ENCODE measurements around the gene RANBP3.

The RANBP3 gene

DNA sequence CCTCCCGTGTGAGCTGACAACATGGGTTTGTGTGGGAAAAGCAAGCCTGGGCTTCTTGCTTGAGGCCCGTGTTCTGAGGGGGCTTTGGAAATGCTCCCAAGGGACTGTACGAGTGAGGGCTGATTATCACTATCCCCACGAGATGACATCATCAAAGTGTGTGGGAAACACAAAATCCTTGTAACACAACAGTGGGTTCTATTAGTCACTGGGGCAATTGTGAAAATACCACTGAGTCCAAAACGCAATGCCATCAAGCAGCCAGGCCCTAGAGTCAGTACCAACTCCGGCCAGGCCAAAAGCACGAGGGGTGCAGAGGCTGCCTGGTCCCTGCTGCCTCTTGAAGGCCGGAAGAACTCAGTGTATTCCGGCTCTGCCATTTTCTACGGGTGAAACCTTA lies 34.3 kb downstream of the RANBP3 start:
- DNase-seq: no peak

DNA sequence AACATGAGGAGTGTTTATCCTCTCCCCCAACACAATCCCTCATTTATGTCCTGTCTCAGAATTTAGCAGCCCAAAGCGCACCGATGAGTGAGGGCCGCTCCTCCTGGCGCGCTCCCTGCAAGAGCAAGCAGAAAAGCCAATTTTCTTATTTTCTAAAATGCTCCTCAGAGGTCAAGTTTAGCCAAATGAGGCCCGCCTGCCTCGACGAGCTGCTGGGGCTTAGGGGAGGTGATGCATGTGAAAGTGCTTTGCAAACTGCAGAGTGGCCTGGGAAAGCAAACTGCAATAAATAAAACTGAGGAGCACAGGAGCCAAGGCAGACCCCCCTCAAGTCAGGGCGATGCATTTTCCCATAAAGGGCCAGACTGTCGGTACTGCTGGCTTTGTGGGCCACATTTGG lies 34.9 kb downstream of the RANBP3 start:
- no peak for DNase-seq

DNA sequence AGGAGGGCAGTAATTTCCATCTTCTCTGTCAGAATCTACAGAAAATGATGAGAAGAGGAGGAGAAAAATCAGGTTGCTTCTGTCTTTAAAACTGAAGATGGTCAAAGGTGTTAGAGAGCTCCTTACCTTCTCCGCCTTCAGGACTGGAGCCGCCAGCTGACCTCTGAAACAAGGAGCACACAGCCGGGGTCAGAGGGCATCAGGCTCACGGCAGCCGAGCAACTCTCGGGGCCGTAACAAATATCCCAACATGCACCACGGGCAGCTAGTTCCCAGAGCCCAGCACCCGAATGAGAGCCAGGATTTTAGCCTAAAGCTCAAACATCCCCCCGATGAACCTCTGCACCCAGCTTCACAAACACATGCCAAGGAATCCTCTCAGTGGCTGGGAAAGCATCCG lies 36.3 kb downstream of the RANBP3 start:
- no peak for DNase-seq

DNA sequence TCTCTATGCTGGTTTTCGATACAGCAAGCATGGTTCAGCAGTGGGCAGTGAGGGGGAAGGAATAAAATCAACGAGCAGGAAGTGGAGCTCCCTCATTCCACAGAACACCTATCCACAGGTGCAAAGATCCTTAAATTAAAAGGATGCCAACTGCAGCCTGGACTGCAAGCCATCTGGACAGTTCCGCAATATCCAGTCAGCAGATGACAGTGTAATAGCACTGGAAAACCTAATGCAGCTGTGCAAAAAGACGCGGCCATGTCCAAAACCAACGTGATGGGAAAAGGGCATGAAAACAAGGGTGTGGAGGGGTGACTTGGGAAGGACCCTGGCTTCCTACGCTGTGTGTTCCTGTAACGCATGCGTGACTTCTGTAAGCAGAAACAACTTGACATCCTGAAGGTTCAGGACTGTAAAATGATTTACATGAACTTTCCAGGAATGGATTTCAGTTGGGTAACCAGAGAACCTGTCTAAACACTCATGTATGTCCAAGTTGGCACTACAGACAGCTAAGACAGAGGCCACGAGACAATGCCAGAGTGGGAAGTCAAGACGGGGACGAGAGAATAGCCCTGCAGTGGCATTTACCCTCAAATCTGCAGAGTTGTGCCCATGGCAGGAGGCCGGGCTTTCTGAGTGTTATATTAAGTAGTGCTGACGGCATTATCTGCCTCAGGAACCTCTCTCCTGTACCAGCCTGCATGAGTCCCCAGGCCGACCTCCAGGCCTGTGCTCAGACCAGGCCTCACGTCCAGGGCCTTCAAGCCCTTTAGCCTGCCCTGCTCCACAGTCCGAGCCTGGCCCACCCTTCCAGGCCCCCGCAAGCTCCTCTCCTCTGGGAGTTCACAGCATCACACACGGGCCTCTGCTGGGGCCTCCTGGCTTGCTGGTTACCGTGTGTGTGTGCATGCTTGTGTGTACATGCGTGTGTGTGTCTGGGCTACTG lies 37.4 kb downstream of the RANBP3 start:
- no peak for DNase-seq

DNA sequence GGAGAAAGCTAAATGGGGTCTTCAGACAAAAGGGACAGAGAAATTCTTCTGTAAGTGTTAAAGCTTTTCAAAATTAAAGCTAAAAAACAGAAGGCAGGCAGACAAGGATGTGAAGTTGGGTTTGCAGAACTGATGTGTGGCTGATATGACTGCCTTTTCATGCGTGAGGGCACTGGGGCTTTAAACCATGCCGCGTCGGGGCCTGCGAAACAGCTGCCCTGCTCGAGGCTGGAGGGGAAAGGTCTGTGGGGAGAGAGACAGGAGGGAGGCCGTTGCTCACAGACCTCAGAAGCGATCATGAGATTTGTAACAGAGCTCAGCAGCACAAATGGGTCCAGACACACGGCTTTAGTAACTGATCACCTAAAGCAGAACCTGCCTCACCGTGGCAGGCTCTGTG lies 40.4 kb downstream of the RANBP3 start:
- DNase-seq: no peak

DNA sequence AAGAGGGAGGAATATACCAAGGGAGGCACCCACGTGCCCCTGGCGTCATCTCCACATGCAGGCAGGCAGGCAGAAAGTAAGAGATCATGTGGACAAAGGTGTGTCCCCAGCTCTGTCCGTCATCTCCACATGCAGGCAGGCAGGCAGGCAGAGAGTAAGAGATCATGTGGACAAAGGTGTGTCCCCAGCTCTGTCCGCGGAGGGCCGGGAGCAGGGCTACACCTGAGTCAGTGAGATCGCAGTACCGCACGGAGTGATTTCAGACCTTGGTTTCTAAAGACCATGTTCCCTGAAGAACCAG lies 41.7 kb downstream of the RANBP3 start:
- DNase-seq: no peak

DNA sequence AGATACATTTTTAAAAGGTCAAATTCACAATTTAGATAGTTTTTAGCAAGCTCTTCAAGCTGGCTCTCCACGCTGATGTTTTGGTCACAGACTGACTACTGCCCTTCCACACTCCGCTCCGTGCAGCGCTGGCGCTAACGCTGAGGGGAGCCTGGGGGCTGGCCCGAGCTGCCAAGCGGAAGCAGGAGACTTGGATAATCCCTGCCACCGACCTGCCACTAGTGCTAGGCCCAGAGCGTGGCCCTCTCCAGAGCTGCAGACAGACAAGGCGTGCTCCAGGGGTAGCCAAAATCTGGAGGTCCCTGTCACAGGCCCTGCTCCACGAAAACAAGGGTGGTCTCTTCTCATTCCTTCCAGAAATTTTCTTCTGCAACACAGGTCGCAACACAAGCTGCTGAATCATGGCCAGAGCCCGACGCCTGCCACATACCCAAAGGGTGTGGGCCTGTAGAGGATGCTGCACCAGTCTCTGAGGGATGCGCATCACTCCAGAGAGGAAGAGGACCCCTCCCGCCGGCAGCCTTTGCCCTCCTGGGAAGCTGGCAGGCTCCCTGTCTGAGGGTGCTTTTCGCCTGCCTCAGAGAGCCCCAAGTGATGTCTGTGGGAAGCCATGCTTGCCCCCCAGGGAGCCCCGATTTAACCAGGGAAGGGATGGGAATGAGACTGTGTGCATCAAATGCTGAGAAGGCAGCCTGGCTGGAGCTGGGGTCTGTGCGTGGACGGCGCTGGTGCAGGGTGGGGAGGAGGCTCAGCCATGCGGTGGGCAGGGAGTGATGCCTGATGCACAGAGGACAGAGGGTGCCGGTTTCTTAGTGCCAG lies 42.3 kb downstream of the RANBP3 start:
- no peak for DNase-seq

DNA sequence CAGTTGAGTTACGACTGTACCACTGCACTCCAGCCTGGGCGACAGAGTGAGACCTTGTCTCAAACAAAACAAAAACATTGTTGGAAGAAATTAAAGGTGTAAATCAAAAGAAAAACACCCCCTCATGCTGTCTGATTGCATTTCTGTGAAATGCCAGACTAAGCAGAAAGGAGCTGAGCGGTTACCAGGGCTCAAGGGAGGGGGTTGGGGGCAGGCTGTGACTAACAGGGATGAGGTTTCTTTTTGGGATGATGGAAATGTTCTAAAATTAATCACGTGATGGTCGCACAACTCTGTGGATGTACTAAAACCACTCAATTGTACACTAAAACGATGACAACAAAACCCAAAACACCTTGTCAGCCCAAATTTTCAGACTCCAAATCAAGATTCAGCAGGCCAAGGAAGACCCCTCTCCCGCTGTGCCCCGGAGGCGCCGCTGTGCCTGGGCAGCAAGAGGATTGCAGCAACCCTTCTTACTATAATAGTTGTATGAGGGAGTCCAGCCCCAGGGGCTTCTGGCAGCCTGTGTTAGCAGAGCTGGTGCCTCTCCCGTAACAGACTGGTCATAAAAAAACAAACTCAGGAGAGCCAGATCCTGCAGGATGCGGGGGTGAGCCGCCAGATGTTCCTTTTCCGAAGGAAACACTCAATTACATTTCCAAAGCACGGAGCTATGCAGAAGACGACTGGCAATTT lies 43.0 kb downstream of the RANBP3 start:
- no peak for DNase-seq

DNA sequence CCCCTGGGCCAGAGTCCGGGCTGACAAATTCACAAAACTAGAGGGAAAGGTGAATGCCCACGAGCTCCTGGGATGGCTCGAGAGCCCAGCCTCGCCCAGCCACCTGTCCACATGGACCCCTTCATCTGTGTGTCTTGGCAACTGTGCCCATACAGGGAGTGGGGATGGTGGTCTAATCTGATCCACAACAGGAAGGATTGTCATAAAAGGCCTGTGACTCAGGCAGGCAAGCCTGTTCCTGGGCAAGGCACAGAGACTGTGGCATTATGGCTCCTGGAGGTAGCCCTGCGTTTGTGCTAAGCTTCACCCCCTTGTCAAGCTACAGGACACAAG lies 43.9 kb downstream of the RANBP3 start:
- DNase-seq: no peak

DNA sequence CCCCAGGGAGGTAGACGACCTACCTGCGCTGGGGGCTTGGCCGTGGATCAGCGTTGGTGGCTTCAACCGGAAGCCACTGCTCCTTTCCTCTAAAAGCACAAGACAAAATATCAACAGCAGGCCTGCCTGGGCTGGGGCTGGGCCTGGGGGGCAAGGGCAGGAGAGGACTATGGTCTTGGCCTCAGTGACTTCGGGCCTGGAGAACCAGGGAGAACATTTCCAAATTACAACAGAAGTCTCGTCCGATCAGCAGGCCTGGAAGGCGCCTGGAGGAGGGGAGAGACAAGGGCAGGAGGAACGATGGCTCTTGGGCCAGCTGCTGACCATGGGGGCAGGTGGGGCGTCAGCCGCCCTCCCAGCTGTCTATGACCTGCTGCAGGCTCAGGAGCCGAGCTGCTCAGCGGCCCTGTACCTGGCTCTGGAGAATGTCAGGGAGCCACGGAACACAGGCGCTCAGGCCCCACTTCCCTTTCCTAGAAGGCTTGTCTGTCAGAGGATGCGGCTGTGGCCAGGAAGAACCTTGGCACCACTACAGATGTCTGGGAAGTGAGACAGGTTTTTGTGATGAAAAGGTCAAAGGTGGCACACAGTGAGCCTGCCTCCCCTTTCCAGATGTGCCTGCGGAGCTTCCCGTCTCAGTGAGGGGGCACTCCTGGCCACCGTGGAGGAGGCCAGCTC lies 44.4 kb downstream of the RANBP3 start:
- DNase-seq: no peak

DNA sequence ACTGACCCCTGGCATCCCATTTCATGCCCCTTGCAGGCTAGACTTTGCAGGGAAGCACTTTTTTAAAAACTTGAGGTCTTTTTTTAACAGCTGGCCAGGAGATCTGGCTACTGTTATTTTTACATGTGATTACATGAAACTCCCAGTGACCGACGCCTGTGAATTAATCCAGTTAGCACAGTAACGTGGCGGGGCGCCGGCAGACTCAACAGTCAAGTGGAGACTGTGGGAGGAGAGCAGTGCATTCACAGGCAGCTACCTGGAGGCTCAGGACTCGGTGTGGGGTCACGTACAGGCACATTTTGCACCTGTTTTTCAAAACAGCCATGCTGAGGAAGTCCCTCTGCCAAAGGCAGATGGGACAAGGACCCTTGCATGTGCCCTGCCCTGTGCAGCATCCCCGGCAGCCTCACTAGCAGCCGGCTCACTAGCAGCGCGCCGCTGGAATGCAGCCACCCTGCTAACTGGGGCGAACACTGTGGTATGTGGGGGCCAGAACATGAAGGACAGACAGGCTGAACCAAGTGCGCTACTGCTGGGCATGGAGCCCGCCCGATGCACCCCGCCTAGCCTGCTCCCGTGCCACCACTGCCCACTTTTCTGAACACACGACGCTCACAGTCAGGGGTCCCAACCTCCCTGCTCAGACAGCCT lies 45.2 kb downstream of the RANBP3 start:
- no peak for DNase-seq

DNA sequence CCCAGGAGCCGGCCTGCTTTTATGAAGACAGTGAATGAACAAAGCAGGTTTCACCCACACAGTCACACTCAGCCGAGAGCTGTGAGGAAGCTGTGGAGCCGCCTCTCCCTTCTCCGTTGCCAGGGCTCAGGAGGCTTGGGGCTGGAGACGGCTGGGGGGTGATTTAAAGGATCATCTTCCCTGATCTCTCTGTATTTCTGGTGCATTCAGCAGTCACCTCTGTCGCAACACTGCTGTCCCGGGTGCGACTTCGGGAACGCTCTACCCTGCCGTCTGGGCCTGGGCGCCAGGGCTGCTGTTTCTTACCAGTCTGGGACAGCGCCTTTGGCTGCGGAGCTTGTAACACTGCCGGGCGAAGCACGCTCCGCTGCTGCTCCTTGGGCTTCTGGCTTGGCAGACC lies 45.8 kb downstream of the RANBP3 start:
- DNase-seq: no peak

DNA sequence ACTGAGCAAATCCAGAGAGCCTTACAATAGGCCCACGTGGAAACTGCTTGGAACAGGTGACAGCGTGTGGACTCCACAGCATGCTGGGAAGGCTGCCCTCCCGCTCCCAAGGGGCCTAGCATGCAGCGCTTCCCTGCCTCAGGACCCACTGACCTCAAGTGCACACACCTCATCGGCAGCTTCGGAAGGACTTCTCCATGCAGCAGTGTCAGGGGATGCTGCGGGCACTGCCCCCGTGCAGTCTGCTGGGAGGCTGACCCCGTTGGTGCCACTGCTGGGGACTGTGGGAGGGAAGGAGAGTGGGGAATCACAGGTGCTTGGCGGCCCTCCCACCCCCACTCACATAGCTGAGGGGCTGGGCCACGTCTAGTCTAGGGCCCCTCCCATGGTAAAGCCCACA lies 46.7 kb downstream of the RANBP3 start:
- DNase-seq: no peak

DNA sequence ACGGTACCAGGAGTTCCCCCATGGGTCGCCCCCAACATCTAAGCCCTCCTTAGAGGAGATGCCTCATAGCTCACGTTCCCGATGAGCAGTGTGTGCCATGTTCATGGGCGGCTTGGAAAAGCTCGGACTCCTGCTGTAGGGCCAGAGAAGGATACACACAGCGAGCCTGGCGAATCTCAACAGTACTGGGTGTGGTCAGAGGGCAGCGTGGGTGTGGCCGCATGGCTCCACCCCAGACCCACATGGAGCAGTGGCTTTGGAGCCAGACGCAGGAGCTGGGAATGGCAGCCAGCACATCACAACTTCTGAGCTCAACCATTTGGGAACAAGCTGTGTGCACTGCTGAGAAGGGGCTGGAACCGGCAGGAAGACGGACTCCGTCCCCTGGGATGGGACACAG lies 48.3 kb downstream of the RANBP3 start:
- DNase-seq: no peak

DNA sequence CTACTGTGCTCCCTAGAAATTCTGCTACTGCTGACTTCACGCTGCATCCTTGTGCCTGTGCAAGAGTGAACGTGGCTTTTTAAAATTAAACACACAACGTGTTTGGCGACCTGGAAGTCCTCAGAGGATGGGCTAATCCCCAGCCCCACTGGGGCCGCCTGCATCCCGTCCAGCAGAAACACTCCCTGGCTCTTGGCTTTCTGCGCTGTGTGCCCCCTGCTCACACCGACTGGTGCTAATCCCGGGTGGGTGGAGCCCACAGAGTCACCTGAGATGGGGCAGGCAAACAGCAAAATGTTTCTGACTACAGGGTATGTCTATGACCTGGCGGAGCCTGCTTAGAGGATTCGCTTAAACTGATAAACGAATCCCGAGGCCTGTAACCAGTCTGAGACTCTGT lies 48.8 kb downstream of the RANBP3 start:
- DNase-seq: no peak

DNA sequence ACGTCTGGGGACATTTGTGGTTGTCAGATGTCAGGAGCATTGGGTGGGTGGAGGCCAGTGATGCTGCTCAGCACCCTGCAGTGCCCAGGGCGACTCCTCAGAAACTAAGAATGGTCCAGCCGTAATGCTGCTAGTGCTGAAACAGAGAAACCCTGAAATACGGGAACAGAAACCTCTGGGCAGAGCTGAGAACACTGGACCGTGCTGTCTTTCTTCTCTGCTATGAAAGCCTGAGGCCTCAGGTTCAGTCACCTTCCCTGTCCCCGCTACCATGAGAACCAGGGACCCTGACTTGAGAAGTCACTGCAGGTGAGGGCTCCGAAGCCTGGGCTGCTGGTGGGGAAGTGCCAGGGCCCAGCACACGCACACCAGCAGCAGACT lies 50.5 kb downstream of the RANBP3 start:
- DNase-seq: no peak

DNA sequence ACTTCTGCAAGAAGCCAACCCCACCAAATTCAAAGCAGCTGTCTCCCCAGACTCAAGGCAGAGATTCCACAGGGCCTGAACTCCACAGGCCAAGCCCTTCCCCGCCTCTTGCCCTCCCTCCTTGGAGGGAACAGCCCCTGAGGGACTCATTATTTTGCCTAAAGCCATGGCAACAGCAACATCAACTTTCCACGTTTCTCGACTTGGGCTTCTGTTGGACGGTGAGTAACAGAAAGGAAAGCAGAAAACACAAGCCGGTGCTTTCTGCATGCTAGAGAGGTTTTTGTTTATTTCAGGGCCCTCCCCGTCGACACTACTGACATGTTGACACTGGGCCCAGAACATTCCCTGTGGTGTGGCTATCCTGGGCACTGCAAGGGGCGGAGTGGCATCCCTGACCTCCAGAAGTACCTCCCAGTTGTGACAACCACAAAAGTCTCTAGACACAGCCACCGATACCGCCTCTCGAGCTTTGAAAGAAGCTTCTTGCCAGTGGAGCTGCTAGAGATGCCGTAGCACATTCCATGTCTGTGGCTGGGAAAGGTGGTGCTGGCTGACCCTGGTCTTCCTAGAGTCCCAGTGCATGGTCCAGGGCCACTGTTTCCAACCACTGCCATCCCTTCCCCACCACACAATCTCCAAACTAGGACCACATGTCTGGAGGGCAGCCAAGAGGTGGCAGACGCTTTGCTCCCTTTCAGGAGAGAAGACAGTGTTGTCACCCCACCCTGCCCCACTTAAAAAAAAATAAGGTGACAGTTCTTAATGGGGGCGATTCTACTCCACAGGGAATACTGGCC lies 51.1 kb downstream of the RANBP3 start:
- no peak for DNase-seq

DNA sequence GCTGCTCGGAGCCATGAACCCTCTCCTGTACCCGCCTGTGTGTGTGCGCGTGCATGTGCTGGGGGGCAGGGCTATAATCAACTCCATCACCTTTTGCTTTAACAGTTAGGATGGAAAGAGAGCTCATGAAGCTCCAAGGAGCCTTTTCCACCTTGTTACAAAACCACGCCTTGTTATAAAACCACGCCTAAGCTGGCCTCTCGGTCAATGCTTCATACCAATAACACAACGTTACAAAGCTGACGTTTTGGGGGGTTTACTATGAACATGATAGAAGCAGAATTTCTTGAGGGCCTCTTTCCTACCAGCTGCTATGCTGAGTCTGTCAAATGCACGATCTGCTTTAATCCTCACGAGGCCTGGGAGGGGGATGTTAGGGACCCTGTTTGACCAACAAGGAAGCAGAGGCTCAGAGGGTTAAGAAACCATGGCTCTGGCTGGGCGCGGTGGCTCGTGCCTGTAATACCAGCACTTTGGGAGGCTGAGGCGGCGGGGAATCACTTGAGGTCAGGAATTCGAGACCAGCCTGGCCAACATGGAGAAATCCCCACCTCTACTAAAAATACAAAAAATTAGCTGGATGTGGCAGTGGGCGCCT lies 52.0 kb downstream of the RANBP3 start:
- no peak for DNase-seq

DNA sequence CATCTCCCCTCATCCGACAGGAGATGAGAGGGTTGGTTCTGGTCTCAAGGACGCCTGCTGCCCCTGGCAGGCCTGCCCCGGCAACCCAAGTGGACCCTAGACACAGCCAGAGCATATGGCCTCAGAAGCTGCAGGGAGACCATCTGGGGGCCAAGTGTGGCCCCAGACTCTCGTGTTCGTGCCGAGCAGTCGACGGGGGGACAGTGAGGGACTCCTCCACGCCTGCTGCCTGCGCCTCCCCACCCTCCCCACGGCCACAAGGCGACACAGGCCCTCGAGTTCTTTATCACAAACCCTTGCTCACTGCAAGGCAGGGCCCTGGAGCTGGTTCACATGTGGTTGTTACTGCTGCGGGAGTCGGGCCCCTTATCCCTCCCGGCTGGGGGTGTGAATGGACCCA lies 54.6 kb downstream of the RANBP3 start:
- no peak for DNase-seq

DNA sequence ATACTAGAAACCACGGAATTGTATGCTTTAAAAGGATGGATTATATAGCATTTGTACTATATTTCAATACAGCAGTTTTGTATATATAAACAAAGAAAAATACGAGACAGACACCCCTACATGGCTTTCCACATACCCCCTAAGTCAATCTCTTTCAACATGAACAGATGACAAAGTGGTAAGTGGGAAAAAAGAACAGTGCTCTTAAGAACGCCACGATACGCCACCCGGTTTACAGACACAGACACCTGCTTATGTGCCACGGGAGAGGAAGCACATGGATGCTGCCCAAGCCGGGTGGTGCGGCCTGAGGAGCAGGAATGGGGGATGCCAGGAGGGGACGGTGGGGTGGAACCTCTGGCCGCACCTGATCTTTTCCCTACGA lies 55.8 kb downstream of the RANBP3 start:
- no peak for DNase-seq

DNA sequence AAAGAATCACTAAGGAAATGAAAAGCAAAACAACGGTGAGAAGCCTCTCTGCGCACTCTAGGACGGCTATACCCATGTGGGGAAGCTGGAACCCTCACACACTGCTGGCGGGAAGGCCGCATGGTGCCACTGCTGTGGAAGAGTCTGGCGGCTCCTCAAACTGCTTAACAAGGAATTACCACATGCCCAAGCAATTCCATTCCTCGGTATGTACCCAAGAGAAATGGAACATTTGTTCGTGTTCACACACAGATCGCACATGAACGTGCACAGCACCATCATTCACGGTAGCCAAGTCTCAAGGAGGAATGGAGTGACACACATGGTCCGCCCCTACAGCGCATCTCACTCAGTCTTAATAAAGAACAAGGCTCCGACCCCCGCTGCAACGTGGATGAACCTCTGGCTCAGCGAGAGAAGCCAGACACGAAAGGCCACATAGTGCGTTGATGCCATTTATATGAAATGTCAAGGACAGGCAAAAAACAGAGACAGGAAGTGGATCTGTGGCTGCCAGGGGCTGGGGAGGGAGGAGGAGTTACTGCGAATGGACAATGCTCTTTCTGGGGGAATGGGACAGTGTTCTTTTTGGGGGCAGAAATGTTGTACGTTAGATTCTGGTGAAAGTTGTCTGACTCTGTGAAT lies 56.3 kb downstream of the RANBP3 start:
- DNase-seq: no peak

All from stimulated activated CD4-positive, alpha-beta T cell treated with anti-CD3 and anti-CD28 coated beads, Interleukin-2, amount 100 ng/mL, for 48 hours (primary cell).